Measurements from ENCODE around the gene ST8SIA2. TPM values are rescaled to one million over a fixed set of nuclear protein-coding genes. Genes with fewer than 3 reads are reported as not detected.

ST8SIA2 gene
- total and polyA plus RNA-seq, 10 of the 15 experiments (the other 5 are each of a cell fraction or from before 2014, with no cell fraction given) = not detected

- TF ChIP-seq POLR2AphosphoS5 (IDR thresholded peaks at IDR 0.05; ENCODE audit: low read length) = no peak
- no peak for TF ChIP-seq TAF1 (IDR thresholded peaks at IDR 0.05; ENCODE audit: borderline replicate concordance, low read depth, low read length)
- TF ChIP-seq NR2C1 (IDR thresholded peaks at IDR 0.05) = no peak
- TF ChIP-seq ESRRA (IDR thresholded peaks at IDR 0.05; ENCODE audit: low read length) = no peak
Observed at GRCh38 chr15:92377083-92377789, 16.4 kb upstream of the ST8SIA2 start (continued).

DNA sequence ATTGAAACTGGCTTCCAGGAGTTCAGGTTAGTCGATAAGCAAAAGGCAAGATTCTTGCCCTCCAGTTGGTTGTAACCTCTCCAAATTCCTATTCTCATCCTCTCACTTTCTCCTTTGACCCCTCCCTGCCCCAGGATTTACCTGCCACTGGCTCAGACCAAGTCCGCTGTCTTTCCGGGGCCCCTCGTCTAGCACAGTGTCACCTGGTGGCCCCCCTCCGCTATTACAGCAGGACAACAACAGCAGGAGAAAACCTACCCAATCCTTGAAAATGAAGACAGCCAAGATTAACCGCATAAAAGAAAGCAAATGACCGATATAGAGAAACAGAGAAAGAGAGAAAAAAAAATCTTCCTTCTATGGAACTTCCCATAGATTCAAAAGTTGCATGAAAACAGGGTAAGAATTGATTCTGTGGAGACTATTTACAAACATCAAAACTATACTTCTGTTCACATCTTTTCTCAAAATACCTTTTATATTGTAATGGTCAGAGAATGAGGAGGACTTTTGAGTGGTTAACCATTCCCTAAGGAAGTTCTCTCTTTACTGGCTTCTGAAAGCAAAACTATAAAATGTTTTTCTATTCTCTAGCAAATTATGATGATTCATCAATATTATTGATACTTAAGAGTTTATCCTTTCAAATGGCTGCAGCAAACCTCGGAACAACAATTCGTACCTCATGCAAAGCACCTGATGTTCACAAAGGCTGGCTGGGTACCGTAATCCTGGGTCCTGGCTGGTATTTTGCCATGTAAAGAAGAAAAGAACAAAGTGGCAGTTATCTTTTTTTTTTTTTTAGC, 10.0 kb upstream of the ST8SIA2 start:
- no peak overlapping the region for H3K9ac ChIP-seq (ENCODE audit: control insufficient read depth, insufficient read depth, low read length)
- DNase-seq (ENCODE audit: low read depth, low spot score) = no peak
- POLR2A ChIA-PET = no interaction called here
- no peak overlapping the region for H3K27ac ChIP-seq (ENCODE audit: control insufficient read depth, insufficient read depth)
- no peak overlapping the region for H3K4me3 ChIP-seq
- H3K27me3 ChIP-seq (replicated peaks in 1 of 2; ENCODE audit: control insufficient read depth in 2 of 2, insufficient read depth in 2 of 2, low read length in 1 of 2) = no peaks in the 10 kb centered on the region
- H3K9me3 ChIP-seq (replicated peaks; ENCODE audit: control insufficient read depth, insufficient read depth, low read length) = no peaks in the 10 kb centered on the region
- TF ChIP-seq ZNF384 (IDR thresholded peaks at IDR 0.05; ENCODE audit: borderline replicate concordance, low read depth, low read length) (no peak), CTCF (IDR thresholded peaks at IDR 0.05 in 2 of 3, conservative IDR thresholded peaks at IDR 0.05 in 1 of 3; ENCODE audit: control insufficient read depth in 2 of 3, extremely low read depth in 1 of 3, insufficient read depth in 1 of 3, low read depth in 3 of 3, low read length in 3 of 3) (peak; percentile 66 to 91 (median 85)), SMC3 (IDR thresholded peaks at IDR 0.05; ENCODE audit: borderline replicate concordance, low read length) (peak; percentile 73; the same call in 1 of the 2 replicates), ZNF274 (IDR thresholded peaks at IDR 0.05; ENCODE audit: insufficient read depth, insufficient read length) (no peak), POLR2A (IDR thresholded peaks at IDR 0.05; ENCODE audit: low read depth, low read length) (no peak), FOXK2 (IDR thresholded peaks at IDR 0.05) (no peak), EED (IDR thresholded peaks at IDR 0.05; ENCODE audit: low read depth) (no peak), CHD4 (IDR thresholded peaks at IDR 0.05) (no peak), ATF3 (IDR thresholded peaks at IDR 0.05; ENCODE audit: borderline replicate concordance, extremely low read depth, low read depth, low read length) (no peak), RAD21 (IDR thresholded peaks at IDR 0.05; ENCODE audit: insufficient read depth, low read depth, low read length) (peak; percentile 53), BMI1 (IDR thresholded peaks at IDR 0.05; ENCODE audit: borderline replicate concordance) (no peak)
- BruUV-seq (replicated peaks) = no TSS peak
- H2AFZ ChIP-seq (ENCODE audit: control insufficient read depth, low read depth, low read length) = no peak overlapping the region
- no peak overlapping the region for H3K4me2 ChIP-seq (ENCODE audit: control insufficient read depth, insufficient read depth)
- WGBS (ENCODE audit: insufficient coverage, insufficient replicate concordance, low lambda C conversion rate, missing lambda C conversion rate) = 15% methylated on average over 10 of the region's 10 CpGs
- intact Hi-C loops (cut with micrococcal nuclease; ENCODE audit: unreplicated experiment) = loop anchor here (1.0 kb wide), 1 partner anchor 286 kb away; no protein-coding TSS in a partner anchor
- FAIRE-seq = no peak
- SMC1A ChIA-PET (ENCODE audit: uncharacterized antibody, unreplicated experiment) = no interaction called here
- no peaks in the 10 kb centered on the region for H4K20me1 ChIP-seq (ENCODE audit: control insufficient read depth, insufficient read depth)
- CTCF ChIA-PET = interaction anchor here (0.7 to 2.7 kb wide), 7 partner anchors 14 to 380 kb away, joined by 3 to 22 read pairs (median 3); no protein-coding TSS in a partner anchor
- peak; percentile 79 for ATAC-seq
- no peaks in the 10 kb centered on the region for H3K79me2 ChIP-seq (ENCODE audit: control insufficient read depth, insufficient read depth, low read length)
- no peaks in the 10 kb centered on the region for H3K4me1 ChIP-seq (ENCODE audit: control insufficient read depth, insufficient read depth, low read length)
- RAD21 ChIA-PET (ENCODE audit: unreplicated experiment) = no interaction called here
- no peaks in the 10 kb centered on the region for H3K36me3 ChIP-seq (ENCODE audit: control insufficient read depth in 2 of 2, insufficient read depth in 2 of 2, low read length in 1 of 2)
- in situ Hi-C loops (cut with MboI) = no loop called here
